HG02610 (cell line): ENCODE results near the gene SPG7.
"Not testable (repeated sequence)": the region's sequence is repeated elsewhere in the genome, so short reads cannot be mapped to it uniquely, and the experiment has no call there.

Source experiments
- ATAC-seq: cut with Tn5 transposase; IDR thresholded peaks from one replicate; pipeline ENCODE4 v1.9.1; 2021; ENCODE audit warnings: mild to moderate bottlenecking, moderate library complexity; ENCODE audit not compliant: unreplicated experiment

The SPG7 gene

DNA sequence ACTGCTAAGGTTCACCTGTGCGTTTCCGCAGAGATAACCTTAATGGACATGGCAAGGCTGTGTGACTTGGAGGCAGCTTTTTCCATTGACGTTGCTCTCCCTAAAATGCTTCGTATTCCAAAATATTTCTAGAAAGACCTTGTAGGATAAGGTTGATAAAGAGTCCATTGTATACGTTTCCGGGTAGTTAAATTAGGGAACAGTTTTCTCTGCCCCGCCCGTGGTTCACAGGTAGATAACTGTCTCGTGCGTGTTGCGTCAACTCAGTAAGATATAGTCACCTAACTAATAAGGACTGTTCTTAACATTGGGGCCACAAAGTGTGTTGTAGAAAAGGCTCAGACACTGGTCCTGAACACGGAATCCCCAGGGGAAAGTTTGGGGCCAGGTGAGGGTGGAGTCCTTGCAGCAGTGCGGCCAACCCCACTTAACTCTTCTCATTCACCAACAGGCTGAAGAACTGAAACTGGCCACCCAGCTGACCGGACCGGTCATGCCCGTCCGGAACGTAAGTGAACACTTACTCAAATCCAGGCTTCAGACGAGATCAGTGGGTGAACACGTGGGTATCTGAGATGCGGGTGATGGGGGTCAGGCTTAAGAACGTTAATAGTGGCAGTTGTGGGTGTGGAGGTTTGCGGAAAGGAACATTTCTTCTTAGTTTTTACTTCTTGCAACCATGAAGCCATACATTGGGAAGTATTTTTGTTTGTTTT, 53.8 kb downstream of the SPG7 start:
- no peak for ATAC-seq

DNA sequence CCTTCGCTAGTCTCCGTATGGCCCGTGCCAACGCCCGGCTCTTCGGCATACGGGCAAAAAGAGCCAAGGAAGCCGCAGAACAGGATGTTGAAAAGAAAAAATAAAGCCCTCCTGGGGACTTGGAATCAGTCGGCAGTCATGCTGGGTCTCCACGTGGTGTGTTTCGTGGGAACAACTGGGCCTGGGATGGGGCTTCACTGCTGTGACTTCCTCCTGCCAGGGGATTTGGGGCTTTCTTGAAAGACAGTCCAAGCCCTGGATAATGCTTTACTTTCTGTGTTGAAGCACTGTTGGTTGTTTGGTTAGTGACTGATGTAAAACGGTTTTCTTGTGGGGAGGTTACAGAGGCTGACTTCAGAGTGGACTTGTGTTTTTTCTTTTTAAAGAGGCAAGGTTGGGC, 54.7 kb downstream of the SPG7 start:
- ATAC-seq = no peak

DNA sequence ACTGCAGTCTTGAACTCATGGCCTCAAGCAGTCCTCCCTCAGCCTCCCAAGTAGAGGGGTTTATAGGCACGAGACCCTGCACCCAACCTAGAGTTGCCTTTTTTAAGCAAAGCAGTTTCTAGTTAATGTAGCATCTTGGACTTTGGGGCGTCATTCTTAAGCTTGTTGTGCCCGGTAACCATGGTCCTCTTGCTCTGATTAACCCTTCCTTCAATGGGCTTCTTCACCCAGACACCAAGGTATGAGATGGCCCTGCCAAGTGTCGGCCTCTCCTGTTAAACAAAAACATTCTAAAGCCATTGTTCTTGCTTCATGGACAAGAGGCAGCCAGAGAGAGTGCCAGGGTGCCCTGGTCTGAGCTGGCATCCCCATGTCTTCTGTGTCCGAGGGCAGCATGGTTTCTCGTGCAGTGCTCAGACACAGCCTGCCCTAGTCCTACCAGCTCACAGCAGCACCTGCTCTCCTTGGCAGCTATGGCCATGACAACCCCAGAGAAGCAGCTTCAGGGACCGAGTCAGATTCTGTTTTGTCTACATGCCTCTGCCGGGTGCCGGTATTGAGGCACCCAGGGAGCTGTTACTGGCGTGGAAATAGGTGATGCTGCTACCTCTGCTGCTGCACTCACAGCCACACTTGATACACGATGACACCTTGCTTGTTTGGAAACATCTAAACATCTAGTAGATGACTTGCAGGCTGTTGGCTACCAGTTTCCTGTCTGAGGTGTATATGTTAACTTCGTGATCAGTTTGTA, 55.6 kb downstream of the SPG7 start:
- no peak for ATAC-seq

DNA sequence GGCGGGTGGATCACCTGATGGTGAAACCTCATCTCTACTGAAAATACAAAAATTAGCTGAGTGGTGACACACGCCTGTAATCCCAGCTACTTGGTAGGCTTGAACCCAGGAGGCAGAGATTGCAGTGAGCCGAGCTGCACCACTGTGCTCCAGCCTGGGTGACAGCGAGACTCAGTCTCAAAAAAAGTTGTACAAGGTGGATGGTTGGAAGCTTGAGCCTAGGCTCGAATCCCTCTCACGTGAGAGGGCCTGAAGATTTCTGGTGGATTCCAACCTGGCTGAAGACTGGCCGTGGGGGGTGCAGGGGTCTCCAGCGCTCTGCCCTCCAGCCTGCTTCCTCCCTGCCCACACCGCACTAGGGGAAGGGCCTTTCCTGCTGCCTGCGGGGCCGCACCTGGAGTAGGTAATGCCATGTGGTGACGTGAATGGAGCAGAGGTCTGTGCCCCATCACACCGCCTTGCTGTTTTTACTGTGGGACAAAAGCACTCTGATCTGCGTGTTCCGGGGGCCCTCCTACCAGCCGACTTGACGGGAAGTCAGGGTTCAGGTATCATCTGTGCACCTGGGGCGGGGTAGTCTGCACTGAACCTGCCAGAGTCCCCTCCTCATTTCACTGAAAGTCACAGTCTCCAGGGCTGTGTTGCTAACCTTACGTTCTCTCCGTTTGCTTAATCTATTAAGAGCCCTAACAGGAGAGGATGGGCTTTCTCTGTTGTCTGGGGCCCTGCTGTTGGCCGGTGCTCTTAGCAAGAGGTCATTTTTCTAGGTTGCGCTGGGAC, 56.5 kb downstream of the SPG7 start:
- no peak for ATAC-seq

DNA sequence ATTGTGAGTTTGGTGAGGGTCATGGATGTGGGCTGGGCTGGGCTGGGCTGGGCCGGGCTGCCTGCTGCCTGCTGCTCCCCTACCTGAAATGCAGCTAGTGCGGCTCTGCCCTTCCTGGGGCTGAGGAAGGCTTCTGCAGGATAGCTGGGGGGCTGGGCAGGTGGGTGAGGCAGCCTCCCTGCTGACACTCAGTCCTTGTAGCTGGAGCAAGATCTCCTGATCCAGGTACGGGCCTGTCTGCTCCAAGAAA, 57.0 kb downstream of the SPG7 start:
- no peak for ATAC-seq

DNA sequence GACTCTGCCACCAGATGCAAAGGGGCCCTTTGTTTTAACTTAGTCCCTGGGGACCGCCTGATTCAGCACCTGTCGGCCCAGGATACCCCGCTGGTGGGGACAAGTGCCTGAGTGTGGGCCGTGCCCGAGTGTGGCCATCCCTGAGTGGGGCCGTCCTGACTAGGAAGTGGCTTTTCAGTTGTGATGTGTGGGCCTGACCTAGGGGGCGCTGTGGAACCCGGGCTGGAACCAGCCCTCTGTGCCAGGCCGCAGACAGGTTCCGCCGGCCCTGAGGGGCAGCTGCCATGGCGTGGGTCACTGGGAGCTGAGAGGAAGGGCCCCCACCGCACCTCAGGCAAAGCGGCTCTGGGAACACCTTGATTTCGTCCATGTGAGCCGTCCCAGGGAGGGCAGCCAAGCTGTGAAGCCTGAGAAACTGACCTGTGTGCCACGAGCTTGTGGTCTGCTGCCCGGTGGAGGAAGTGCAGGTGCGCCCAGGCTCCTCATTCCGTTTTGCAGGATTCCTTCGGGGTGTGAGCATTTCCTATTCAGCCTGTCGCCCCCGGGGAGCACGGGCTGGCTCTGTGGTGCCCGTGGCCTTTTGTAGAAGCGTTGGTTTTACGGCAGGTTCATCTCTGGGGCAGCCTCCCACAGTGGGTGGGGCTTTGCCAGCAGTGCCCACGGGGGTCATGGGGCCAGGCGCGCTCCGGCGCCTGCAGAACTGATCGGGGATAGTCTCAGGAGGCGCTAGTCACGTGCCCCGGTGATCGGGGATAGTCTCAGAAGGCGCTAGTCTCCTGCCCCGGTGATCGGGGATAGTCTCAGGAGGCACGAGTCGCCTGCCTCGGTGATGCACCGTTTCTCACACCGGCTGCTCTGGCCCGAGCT, 57.5 kb downstream of the SPG7 start:
- ATAC-seq = no peak

DNA sequence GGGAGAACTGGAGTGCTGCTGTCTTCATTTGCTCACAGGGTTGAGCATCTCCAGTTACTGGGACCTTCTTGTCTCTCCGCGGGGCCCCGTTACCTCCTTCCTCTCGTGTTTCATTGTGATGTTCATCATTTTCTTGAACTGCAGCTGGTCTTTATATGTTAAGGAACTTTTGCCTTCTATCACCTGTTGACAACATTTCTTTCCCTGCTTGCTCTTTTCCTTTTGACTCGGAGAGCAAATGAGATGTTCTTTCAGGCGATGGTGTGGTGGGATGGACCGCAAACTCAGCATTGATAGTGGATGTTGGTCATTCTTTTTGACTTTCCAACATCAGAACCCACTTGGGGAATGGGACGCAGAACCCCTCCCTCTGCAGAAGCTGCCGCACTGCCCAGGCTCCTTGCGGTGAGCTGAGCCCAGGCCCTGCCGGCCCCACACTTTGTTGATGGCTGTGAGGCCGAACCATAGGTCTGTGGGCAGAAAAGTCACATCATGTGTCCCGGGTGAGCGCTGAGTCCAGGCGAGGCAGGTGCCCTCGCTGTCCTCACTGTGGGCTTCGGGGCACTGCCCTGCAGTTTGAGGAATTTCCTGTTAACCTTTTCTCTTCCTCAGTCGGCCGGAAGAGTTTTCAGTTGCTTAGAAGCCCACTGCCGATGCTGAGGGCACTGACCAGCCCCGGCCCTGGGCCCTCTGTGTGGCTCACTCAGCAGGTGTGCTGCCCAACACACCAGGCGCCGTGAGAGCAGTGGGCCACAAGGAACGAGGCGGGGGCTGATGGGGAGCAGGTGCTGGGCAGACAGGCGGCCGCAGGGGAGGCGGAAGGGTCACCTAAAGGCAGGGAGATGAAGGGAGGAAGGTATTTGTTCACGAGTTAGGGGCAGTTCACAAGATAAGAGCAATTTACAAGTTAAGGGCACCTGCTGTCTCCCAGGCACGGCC, 59.7 kb downstream of the SPG7 start:
- no peak for ATAC-seq

DNA sequence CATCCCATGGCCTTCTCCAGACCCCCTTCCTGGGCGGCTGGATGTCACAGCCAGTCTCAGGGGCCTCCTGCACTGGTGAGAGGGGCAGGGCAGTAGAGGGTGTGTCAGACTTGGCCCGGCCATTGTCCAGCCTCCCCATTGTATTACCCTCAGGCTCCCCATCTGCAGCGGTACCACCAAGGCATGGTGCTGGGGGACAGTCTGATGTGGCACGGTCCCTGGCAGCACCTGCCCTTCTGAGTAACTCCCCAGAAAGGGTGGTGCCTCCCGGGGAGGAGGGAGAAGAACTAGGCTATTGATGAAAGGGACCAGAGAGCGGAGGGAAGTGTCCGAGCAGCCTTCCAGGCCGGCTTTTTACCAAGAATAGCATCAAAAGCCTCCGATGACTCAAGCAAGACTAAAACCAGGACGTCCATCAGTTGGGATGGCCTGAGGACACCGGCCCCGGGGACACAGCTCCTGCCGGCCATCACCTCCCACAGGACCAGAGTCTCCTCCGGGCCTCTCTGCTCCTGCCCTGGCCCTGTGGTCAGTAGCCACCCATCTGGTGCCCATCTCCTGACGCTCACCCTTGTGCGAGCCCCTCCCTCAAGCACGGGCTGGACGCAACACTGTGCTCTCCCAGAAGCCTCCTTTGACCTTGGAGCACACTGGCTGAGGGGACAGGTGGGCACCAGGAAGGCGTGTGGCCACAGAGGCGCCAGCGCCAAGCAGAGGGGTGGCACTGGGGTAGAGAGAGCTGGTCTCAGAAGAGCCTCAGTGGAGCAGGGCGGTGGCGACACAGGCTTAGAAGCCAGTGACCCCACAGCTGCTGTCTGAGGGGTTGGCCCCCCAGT, 61.5 kb downstream of the SPG7 start:
- ATAC-seq = no peak

DNA sequence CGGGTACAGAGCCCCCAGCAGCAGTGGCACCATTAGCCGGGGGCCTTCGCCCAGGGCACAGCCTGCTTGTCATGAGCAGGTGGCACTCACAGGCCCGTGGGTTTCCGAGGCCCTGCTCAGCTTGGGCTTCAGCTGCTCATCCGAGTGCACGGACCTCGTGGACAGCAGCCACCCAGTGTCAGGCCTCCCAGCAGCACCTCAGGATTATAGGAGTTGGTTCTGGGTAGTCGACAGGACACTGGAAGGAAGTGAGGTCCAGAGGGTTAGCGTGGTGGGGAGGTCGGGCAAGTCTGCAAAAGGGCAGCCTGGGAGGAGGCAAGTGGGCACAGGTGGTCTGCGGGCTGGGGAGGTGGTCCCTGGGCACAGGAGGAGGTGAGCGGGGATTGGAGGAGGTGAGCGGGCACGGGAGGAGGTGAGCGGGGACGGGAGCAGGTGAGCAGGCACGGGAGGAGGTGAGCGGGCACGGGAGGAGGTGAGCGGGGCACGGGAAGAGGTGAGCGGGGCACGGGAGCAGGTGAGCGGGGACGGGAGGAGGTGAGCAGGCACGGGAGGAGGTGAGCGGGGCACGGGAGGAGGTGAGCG, 62.2 kb downstream of the SPG7 start:
- no peak for ATAC-seq

DNA sequence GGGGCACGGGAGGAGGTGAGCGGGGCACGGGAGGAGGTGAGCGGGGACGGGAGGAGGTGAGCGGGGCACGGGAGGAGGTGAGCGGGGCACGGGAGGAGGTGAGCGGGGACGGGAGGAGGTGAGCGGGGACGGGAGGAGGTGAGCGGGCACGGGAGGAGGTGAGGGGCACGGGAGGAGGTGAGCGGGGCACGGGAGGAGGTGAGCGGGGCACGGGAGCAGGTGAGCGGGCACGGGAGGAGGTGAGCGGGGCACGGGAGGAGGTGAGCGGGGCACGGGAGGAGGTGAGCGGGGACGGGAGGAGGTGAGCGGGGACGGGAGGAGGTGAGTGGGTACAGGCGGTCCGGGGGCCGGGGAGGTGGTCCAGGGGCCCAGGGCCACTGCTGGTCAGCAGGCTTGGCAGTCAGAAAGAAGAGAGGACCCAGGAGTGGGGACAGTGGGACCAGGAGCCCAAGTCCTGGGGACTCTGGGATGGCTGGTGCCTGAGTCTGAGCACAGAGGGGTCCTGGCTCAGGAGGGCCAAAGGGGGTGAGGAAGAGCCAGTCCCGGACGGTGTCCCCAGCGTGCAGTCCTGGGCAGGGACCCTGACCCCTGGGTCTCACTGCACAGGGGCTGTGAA, 62.9 kb downstream of the SPG7 start:
- ATAC-seq = not testable (repeated sequence)

DNA sequence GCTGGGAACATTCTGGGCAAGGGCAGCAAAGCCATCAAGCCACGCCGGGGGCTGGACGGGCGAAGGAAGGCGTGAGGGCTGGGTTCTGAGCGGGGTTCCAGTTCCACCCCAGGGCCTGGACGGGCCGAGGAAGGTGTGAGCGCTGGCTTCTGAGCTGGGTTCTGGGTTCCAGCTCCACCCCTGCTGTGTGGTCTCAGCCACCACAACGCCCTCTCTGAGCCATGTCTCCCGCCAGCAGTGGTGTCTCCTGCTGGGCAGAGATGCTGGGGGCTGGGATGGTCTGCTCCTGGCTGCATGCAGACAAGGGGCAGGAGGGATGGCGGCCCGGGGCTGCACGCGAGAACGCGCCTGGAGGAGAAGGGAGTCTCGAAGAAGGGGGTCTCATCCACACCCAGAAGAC, 63.4 kb downstream of the SPG7 start:
- ATAC-seq = no peak

DNA sequence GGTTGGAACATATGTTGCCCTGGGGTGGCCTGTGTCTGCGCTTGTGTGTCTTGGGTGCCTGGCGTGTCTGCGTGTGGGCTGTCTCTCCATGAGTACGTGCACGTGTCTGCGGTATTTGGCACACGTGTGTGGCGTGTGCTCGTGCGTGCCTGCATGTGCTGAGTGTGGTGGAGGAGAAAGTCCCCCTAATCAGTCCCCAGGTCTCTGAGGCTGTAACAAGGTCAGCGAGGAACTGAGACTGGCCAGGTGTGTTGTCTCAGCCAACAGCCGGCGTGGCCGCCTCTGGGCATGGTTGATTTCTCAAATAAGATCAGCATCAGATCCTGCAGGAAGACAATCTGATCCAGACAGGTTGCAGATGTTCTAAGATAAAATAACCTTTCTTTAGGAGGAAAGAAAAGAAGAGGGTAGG, 63.9 kb downstream of the SPG7 start:
- ATAC-seq = no peak

DNA sequence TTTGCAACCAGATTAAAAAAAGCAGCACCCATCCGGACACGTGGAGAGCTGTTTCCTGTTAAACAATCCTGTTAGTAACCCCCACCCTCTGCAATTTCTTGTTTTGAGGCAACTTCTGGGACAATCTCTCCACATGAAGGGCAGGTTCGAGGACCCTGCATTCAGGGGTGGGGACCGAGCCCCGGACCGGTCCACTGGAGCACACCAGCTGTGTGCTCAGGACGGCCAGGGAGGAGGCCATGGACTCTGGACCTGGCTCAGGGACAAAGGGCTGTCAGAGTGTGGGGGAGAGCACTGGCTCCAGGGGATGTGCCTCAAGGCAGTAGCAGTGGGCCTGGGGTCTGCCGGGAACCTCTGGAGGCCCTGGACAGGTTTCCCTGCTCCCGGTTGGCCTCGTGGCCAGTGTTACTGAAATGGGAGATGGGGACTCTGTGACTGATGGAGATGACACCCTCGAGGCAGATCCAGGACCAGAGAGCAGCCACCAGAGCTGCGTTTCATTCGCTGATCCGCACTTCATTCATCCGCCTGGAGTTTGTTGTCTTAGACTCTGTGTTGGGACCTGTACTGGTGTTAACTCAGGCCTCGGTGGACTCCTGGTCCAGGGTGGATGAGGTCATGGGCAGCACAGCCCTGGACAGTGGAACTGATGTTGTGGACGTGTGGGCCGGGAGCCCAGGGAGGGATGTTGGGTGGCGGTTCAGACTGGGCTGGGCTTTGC, 64.4 kb downstream of the SPG7 start:
- no peak for ATAC-seq

DNA sequence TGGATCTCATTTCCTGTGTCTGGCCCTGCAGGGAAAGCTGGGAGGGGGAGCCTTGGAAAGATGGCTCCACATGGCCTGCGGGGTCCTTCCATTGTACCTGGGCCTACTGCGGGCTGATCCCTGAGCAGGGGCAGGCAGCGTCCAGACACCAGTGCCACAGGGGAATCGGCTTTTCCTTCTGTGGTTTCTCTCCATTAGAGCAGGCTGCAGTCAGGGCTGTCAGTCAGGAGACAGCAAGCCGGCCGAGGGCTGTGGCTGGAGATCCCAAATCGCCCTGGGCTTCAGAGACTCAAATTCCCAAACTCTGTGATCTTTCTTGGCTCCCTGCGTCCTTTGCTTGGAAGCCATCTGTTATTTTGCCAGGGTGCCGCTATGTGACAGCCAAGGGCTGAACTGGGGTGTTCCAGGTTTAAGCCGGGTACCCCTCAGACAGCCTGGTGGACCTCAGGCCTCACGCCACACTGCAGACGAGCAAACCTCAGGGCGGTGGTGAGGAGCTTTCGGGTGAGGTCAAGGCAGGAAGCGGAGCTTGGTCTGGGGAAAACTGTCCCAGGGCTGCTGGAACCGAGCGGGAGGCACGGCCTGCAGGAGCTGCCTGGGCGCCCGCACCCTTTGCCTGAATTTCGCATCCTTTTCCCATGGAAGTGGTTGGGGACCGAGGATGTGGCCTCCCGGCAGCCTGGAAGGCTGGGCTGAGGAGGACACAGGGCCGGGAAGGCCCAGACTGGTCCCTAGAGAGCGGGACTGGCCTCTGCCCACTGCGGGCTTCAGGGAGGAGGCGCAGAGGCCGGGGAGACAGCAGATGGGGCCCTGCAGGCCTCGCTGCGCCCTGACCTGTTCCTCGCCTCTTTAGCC, 65.8 kb downstream of the SPG7 start:
- ATAC-seq = no peak

DNA sequence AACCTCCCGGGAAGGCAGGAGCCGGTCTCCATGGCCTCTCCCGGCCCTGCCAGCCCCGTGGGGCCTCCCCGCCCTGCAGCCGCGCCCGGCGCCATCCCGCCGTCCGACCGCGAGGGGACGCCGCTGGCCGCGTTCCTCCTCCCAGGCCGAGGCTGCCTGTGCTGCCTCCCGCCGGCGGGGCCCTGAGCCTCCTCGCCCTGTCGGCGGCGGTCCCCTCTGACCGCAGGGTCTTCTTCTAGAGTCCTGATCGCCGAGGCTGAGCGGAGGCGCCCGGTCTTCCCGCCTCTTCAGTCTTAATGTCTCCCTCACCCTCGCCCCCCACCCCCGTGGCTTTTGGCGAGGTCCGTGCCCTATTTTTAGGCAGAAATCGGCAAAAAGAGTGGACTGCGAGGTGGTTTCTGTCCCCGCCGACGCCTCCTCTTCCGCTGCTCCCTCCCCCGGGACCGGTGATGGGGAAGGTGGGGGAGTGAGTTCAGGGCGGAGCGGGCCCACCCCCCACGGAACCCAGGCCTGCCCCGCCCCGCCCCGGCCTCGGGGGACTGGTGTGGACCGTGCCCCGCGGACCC, 66.6 kb downstream of the SPG7 start:
- ATAC-seq = no peak
